Ovary (tissue), 9 donors: ENCODE data around the gene C4orf50. TPM values are rescaled to one million over a fixed set of nuclear protein-coding genes. Genes with fewer than 3 reads are reported as not detected.

ENCODE experiments used
- DNase-seq, 5 donors: peaks; one replicate each; pipeline ENCODE4 v3.0.0-alpha.2; 2019 to 2020
- H3K27ac ChIP-seq, 2 donors: fragments of 200-600 bp; one replicate each; pipeline versions ENCODE4 v1.5.1 to v1.8.0; 2019 to 2022
- H3K27me3 ChIP-seq: fragments of 200-600 bp; one replicate; pipeline ENCODE4 v1.8.0; 2022
- H3K36me3 ChIP-seq: fragments of 200-600 bp; sonication (generic); one replicate; pipeline ENCODE4 v1.5.1; 2019
- H3K4me1 ChIP-seq: one replicate; pipeline ENCODE4 v1.8.1; 2013; ENCODE audit warnings: mild to moderate bottlenecking, moderate library complexity; ENCODE audit not compliant: insufficient read depth
- H3K4me3 ChIP-seq: fragments of 200-600 bp; sonication (generic); one replicate; pipeline ENCODE4 v1.5.1; 2017
- H3K9me3 ChIP-seq, 2 donors: fragments of 200-600 bp in 1 of 2; sonication (generic) in 1 of 2; one replicate each; pipeline versions ENCODE4 v1.5.1 to v1.8.1; 2013 to 2019; ENCODE audit warnings: mild to moderate bottlenecking in 1 of 2, moderate library complexity in 1 of 2
- EP300 ChIP-seq: sonication (generic); formaldehyde crosslinking; IDR thresholded peaks from one replicate; pipeline ENCODE4 v1.6.1; 2017; ENCODE audit warnings: antibody characterized with exemption
- POLR2A ChIP-seq: fragments of 450-650 bp; IDR thresholded peaks from one replicate; pipeline ENCODE4 v1.6.1; 2017; ENCODE audit warnings: antibody characterized with exemption, mild to moderate bottlenecking, moderate library complexity
- WGBS, 3 donors: extraction: QIAGEN DNeasy Blood & Tissue Kit in 1 of 3; methylation state at CpG; one replicate each; pipeline versions ENCODE4 v1.1.5 to v1.1.7; 2013 to 2017; 5-methylcytosine and 5-hydroxymethylcytosine counted together
- intact Hi-C, 4 donors: fragments of 100-400 bp; cut with DNase I; formaldehyde crosslinking; loops; one replicate each; pipeline versions ENCODE4 v1.11.0 to v1.15.1; 2022 to 2023
- polyA plus RNA-seq, 2 donors: library from polyadenylated mRNA; stranded (reverse); fragments of 200-250 nt in 1 of 2; fragments of 350-450 nt in 1 of 2; fragmentation: Illumina TruSeq in 1 of 2; extraction: RNeasy Lipid Tissue Mini Kit (QIAGEN cat#74804) in 1 of 2; gene quantifications; one replicate each; pipeline ENCODE4 v1.2.3, GENCODE V29; 2013 to 2014
- total RNA-seq, 7 donors: library from RNA; depleted of rRNA in 2 of 7; stranded (reverse); fragments of >200 nt in 2 of 7; fragmentation: NEBNext Ultra II Directional in 3 of 7; extraction: Animal tissue kit (Norgen Biotek cat#: 25700) in 3 of 7; gene quantifications; one replicate each; pipeline versions ENCODE4 v1.1.0 to v1.2.4, GENCODE V29; 2016 to 2023
- TF ChIP-seq, protein P1 (sequence below), 3 donors: fragments of 450-650 bp in 2 of 3; fragments of 200-600 bp in 1 of 3; IDR thresholded peaks; one replicate each; pipeline versions ENCODE4 v1.5.1 to v1.8.0; 2016 to 2022; ENCODE audit warnings: antibody characterized with exemption in 3 of 3, mild to moderate bottlenecking in 1 of 3
- donor health status: DM: no; HTN: no; CAD: no; lungs with moderate emphysema.
- donor health status: DM: no; HTN: no; CAD: no.
- donor health status: Bipolar disorder and iron deficiency.
- donor health status: DM: yes; HTN: yes; CAD: no.
- donor health status: DM: no; HTN: no; CAD: no.
- donor health status: DM: yes; HTN: yes; CAD: no.

Gene C4orf50
- total and polyA plus RNA-seq, 9 donors = 0.04 to 0.35 (median 0.12) TPM

DNA sequence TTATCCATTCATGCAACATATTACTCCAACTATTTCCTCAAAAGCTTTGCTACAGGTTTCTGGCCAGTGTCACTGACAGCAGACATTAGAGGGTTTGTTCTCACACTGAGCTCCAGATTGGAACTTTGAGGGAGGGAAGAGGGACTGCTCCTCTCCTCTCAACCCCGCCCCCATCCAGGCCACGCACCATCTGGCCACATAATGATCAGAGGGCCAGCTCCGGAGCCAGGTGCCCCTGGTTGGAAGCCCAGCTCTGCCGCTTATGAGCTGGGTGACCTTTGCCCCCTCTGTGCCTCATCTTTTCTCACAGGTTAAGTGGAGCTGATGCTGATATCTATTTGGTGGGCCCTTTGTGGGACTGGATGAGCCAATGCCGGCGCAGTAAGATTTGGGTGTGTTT, 55.8 kb downstream of the C4orf50 start:
- no peak for TF ChIP-seq EP300
- TF ChIP-seq, protein P1, sequence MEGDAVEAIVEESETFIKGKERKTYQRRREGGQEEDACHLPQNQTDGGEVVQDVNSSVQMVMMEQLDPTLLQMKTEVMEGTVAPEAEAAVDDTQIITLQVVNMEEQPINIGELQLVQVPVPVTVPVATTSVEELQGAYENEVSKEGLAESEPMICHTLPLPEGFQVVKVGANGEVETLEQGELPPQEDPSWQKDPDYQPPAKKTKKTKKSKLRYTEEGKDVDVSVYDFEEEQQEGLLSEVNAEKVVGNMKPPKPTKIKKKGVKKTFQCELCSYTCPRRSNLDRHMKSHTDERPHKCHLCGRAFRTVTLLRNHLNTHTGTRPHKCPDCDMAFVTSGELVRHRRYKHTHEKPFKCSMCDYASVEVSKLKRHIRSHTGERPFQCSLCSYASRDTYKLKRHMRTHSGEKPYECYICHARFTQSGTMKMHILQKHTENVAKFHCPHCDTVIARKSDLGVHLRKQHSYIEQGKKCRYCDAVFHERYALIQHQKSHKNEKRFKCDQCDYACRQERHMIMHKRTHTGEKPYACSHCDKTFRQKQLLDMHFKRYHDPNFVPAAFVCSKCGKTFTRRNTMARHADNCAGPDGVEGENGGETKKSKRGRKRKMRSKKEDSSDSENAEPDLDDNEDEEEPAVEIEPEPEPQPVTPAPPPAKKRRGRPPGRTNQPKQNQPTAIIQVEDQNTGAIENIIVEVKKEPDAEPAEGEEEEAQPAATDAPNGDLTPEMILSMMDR (IDR thresholded peaks at IDR 0.05) = no peak
- TF ChIP-seq POLR2A = no peak
- 59 to 67% (median 61%) methylated on average over 6 of the region's 6 CpGs for WGBS, 3 donors
- H3K9me3 ChIP-seq = no peaks in the 10 kb centered on the region
- H3K36me3 ChIP-seq = no peaks in the 10 kb centered on the region
- no peak overlapping the region for H3K4me3 ChIP-seq
- no peak overlapping the region for H3K27ac ChIP-seq
- H3K27me3 ChIP-seq = no peaks in the 10 kb centered on the region
- intact Hi-C loops = no loop called here
- DNase-seq = no peak
- no peaks in the 10 kb centered on the region for H3K4me1 ChIP-seq

DNA sequence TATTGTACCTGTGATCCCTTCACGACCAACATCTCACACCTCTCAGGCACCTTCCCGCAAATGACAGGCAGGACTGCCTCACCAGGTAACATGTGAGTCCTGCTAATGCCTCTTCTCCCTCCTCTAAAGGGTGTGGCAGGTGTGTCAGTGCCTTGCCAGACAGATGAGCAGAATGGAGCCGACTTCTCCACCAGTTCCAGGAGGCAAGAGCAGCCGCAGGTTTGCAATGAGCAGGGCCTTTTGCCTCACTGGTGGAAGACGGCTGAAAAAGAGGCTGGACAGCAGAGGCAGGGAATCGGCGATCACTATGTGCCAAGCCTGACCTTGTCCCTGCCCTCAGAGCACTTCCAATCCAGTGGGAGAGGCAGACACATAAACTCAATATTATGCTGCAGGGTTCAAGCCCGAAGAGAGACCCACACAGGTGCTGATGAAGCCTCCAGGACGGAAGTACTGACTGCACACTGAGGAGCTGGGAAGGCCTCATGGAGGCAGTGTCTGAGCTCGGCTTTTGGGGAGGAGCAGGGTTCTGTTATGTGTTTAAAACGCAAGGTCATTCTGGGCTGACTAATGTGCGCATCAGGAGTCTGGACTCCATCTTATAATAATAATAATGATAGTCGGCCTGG, 57.9 kb downstream of the C4orf50 start:
- no peak for TF ChIP-seq POLR2A
- no peak for TF ChIP-seq EP300
- TF ChIP-seq, protein P1 (IDR thresholded peaks at IDR 0.05) = no peak
- intact Hi-C loops = no loop called here
- DNase-seq = no peak
- Histone ChIP-seq H3K27ac (no peak overlapping the region), H3K27me3 (no peaks in the 10 kb centered on the region), H3K4me1 (no peaks in the 10 kb centered on the region), H3K36me3 (no peaks in the 10 kb centered on the region), H3K9me3 (no peaks in the 10 kb centered on the region), H3K4me3 (no peak overlapping the region)
- 85 to 87% (median 86%) methylated on average over 13 of the region's 13 CpGs for WGBS, 3 donors

DNA sequence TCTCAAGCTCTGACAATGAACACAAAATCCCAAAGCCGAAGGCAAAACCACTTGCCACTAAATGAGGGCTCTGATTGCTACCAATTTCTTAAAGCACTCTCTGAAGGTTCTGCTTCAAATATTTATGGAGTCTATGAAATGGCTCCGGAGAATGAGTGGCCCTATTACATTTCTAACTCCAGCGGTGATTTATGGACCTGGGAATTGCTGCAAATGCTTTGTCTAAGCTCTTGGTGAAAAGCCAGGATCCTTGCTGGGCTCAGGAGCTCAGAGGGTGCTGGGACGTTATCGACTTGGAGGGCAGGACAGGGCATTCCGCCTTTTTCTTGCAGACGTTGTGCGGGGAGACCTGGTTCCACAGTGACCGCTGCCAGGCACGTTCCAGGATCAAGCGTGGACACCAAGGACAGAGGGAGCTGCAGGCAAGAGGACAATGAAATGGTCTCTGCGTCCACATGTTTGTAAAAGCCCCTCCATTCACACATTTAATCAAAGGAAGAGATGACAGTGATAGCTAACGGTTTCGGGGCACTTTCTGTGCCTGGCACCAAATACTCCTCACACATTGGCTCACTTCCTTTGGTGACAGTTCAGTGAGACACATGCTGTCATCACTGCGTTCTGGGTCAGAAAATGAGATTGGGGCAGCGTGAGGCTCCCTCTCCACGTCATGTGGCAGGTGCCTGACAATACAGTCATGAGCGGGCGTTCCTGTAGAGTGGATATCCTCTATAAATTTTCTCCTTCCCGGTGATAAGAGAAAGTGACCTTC, 58.8 kb downstream of the C4orf50 start:
- intact Hi-C loops = no loop called here
- WGBS, 3 donors = 59 to 65% (median 61%) methylated on average over 20 of the region's 20 CpGs
- H3K4me3 ChIP-seq = no peak overlapping the region
- no peak for DNase-seq
- H3K27me3 ChIP-seq = no peaks in the 10 kb centered on the region
- H3K36me3 ChIP-seq = no peaks in the 10 kb centered on the region
- no peak overlapping the region for H3K27ac ChIP-seq
- no peaks in the 10 kb centered on the region for H3K4me1 ChIP-seq
- TF ChIP-seq POLR2A (no peak), EP300 (no peak)
- TF ChIP-seq, protein P1 (IDR thresholded peaks at IDR 0.05) = no peak
- no peaks in the 10 kb centered on the region for H3K9me3 ChIP-seq

DNA sequence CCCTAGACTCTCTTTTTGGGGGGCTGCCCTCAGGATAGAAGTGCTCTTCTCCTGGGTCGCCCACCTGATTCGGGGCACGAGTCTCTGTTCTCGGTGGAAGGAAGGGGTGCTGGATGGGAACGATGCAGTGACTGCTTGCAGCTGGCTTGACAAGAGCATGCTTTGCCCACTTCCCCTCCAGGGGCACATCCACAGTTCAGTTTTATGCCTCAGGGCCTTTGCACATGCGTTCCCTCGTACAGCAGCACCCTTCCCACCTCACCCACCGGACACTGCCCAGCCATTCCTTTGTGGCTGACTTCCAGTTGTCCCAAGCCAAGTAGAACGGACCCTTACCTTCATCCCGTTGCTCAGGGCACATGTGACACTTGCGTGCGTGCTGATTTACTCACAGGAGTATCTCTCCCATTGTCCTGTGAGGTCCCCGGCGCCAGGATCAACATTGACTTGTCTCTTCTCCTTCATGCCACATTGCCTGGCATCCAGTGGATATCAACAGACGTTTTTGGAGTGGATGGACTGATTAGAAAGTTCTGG, 60.0 kb downstream of the C4orf50 start:
- intact Hi-C loops = no loop called here
- 83 to 90% (median 88%) methylated on average over 15 of the region's 15 CpGs for WGBS, 3 donors
- DNase-seq = no peak

More for the DNA sequence above, 60.0 kb downstream of the C4orf50 start:
- H3K36me3 ChIP-seq = no peaks in the 10 kb centered on the region
- no peak overlapping the region for H3K27ac ChIP-seq
- no peaks in the 10 kb centered on the region for H3K4me1 ChIP-seq
- no peaks in the 10 kb centered on the region for H3K9me3 ChIP-seq
- H3K27me3 ChIP-seq = no peaks in the 10 kb centered on the region
- TF ChIP-seq POLR2A = no peak
- no peak for TF ChIP-seq EP300
- TF ChIP-seq, protein P1 (IDR thresholded peaks at IDR 0.05) = no peak
- no peak overlapping the region for H3K4me3 ChIP-seq
